ENCODE results near the gene TMEM80. TPM values are rescaled to one million over a fixed set of nuclear protein-coding genes. Genes with fewer than 3 reads are reported as not detected.

TMEM80 gene
- total and polyA plus RNA-seq, 9 of the 15 experiments (the other 6 are each of a cell fraction or from before 2014, with no cell fraction given): 5.1 to 30.1 (median 12.4) TPM

- BruUV-seq (replicated peaks): no TSS peak
- 41% methylated on average over 23 of the region's 27 CpGs for WGBS (ENCODE audit: insufficient coverage, low coverage, missing lambda C conversion rate)
- in situ Hi-C loops (cut with MboI) (no loop called here), intact Hi-C loops (cut with micrococcal nuclease) (no loop called here)
- Histone ChIP-seq H3K9ac (ENCODE audit: insufficient read depth in 1 of 2, low read depth in 2 of 2, low read length in 2 of 2) (peak overlapping the region in 1 of 2 experiments; percentile 81; a peak in 2 of 4 replicates), H3K4me2 (ENCODE audit: insufficient read depth, low read length) (no peak overlapping the region), H3K4me3 (no peak overlapping the region), H3K27me3 (ENCODE audit: control insufficient read depth in 2 of 2, insufficient read depth in 2 of 2, low read length in 2 of 2) (no peaks in the 10 kb centered on the region), H3K79me2 (ENCODE audit: control insufficient read depth, insufficient read depth, low read length) (no peaks in the 10 kb centered on the region), H4K20me1 (replicated peaks; ENCODE audit: control insufficient read depth, insufficient read depth, low read length) (no peaks in the 10 kb centered on the region), H3K9me3 (replicated peaks; ENCODE audit: control insufficient read depth, insufficient read depth, low read depth, low read length) (no peaks in the 10 kb centered on the region), H2AFZ (ENCODE audit: low read depth, low read length) (no peak overlapping the region), H3K4me1 (replicated peaks in 1 of 2; ENCODE audit: control insufficient read depth in 2 of 2, insufficient read depth in 2 of 2, low read length in 2 of 2) (peaks cover 6 to 75% of the 10 kb centered on the region in 2 experiments), H3K9me1 (ENCODE audit: control insufficient read depth, insufficient read depth, low read length) (no peaks in the 10 kb centered on the region), H3K27ac (ENCODE audit: extremely low read depth, low read depth, low read length) (no peak overlapping the region), H3K36me3 (ENCODE audit: control insufficient read depth, insufficient read depth, low read length) (no peaks in the 10 kb centered on the region)
- TF ChIP-seq ZBTB33 (CRISPR knock-in tag; IDR thresholded peaks at IDR 0.05): peak; percentile 50; the same call in 1 of the 2 replicates
- no peak for TF ChIP-seq MTF1 (CRISPR knock-in tag; IDR thresholded peaks at IDR 0.05; ENCODE audit: borderline replicate concordance)
- TF ChIP-seq, protein P1, sequence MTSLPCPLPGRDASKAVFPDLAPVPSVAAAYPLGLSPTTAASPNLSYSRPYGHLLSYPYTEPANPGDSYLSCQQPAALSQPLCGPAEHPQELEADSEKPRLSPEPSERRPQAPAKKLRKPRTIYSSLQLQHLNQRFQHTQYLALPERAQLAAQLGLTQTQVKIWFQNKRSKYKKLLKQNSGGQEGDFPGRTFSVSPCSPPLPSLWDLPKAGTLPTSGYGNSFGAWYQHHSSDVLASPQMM (CRISPR knock-in tag; IDR thresholded peaks at IDR 0.05): no peak
- TF ChIP-seq, protein P2, sequence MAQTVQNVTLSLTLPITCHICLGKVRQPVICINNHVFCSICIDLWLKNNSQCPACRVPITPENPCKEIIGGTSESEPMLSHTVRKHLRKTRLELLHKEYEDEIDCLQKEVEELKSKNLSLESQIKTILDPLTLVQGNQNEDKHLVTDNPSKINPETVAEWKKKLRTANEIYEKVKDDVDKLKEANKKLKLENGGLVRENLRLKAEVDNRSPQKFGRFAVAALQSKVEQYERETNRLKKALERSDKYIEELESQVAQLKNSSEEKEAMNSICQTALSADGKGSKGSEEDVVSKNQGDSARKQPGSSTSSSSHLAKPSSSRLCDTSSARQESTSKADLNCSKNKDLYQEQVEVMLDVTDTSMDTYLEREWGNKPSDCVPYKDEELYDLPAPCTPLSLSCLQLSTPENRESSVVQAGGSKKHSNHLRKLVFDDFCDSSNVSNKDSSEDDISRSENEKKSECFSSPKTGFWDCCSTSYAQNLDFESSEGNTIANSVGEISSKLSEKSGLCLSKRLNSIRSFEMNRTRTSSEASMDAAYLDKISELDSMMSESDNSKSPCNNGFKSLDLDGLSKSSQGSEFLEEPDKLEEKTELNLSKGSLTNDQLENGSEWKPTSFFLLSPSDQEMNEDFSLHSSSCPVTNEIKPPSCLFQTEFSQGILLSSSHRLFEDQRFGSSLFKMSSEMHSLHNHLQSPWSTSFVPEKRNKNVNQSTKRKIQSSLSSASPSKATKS (CRISPR knock-in tag; IDR thresholded peaks at IDR 0.05): no peak
- CTCF ChIA-PET (ENCODE audit: low intra/inter-chr PET ratio): no interaction called here
- POLR2A ChIA-PET: interaction anchor here (0.8 to 0.9 kb wide), 3 partner anchors 11 to 45 kb away, joined by 3 to 6 read pairs (median 5); no protein-coding TSS in a partner anchor
- DNase-seq (ENCODE audit: extremely low read depth in 1 of 4, low spot score in 3 of 4) (no peak), ATAC-seq (no peak), FAIRE-seq (no peak)
Observed at GRCh38 chr11:709109-709997, 13.7 kb downstream of the TMEM80 start.
